BLaER1 treated with 17β-estradiol and CSF1 and Interleukin-3, amounts not matched to agents 10 nM and 100 nM (cell line): Measurements from ENCODE around the gene TCF4.

Experiments used
- H3K27ac ChIP-seq, 11 experiments: shearing (Covaris generic); formaldehyde crosslinking; 2 replicates each; pipeline ENCODE4 v1.8.1; 2022
- H3K27me3 ChIP-seq, 11 experiments: shearing (Covaris generic); formaldehyde crosslinking; 2 replicates each; pipeline ENCODE4 v1.8.1; 2022
- H3K36me3 ChIP-seq, 11 experiments: shearing (Covaris generic); formaldehyde crosslinking; 2 replicates each; pipeline ENCODE4 v1.8.1; 2022
- H3K4me1 ChIP-seq, 10 experiments: shearing (Covaris generic); formaldehyde crosslinking; 2 replicates each; pipeline ENCODE4 v1.8.1; 2022
- H3K4me2 ChIP-seq, 11 experiments: shearing (Covaris generic); formaldehyde crosslinking; 2 replicates each; pipeline ENCODE4 v1.8.1; 2022
- H3K4me3 ChIP-seq, 10 experiments: shearing (Covaris generic); formaldehyde crosslinking; 2 replicates each; pipeline ENCODE4 v1.8.1; 2022
- H3K9ac ChIP-seq, 11 experiments: shearing (Covaris generic); formaldehyde crosslinking; 2 replicates each; pipeline ENCODE4 v1.8.1; 2022
- H3K9me3 ChIP-seq, 11 experiments: shearing (Covaris generic); formaldehyde crosslinking; replicated peaks in 1 of 11; 2 replicates each; pipeline ENCODE4 v1.8.1; 2022
- H4K20me1 ChIP-seq, 11 experiments: shearing (Covaris generic); formaldehyde crosslinking; 2 replicates each; pipeline ENCODE4 v1.8.1; 2022
- Cebpa-rat ChIP-seq, 11 experiments: shearing (Covaris generic); IDR thresholded peaks; 2 replicates each; pipeline ENCODE4 v1.8.1; 2022

The TCF4 gene

GRCh38 chr18:55326134-55326533 is 261.9 kb downstream of the TCF4 start:
- Histone ChIP-seq H3K36me3 (peaks cover 0 to 17% (median 8%) of the 10 kb centered on the region in 11 experiments; a peak in 10 of 22 replicates), H3K4me2 (peak overlapping the region; percentile 12 to 99 (median 89)), H3K4me3 (no peak overlapping the region), H3K9me3 (no peaks in the 10 kb centered on the region), H3K9ac (peak overlapping the region in 6 of 11 experiments; percentile 17 to 55 (median 40); a peak in 7 of 22 replicates), H3K27ac (peak overlapping the region in 8 of 11 experiments; percentile 17 to 95 (median 72); a peak in 13 of 22 replicates), H3K4me1 (peaks cover 72 to 82% (median 80%) of the 10 kb centered on the region in 10 experiments), H4K20me1 (peaks cover 0 to 53% (median 0%) of the 10 kb centered on the region in 11 experiments; a peak in 7 of 22 replicates), H3K27me3 (no peaks in the 10 kb centered on the region)
- no peak for TF ChIP-seq Cebpa-rat (IDR thresholded peaks at IDR 0.05)

GRCh38 chr18:55324166-55324565 is 263.8 kb downstream of the TCF4 start:
- peak overlapping the region; percentile 85 to 99 (median 91) for H3K4me2 ChIP-seq
- H3K27ac ChIP-seq, result peak overlapping the region; percentile 81 to 95 (median 91); a peak in 21 of 22 replicates
- H3K9me3 ChIP-seq, result no peaks in the 10 kb centered on the region
- peak overlapping the region in 7 of 10 experiments; percentile 8 to 77 (median 70); a peak in 6 of 20 replicates for H3K4me3 ChIP-seq
- peaks cover 57 to 74% (median 65%) of the 10 kb centered on the region in 10 experiments for H3K4me1 ChIP-seq
- no peaks in the 10 kb centered on the region; a peak in 1 of 22 replicates for H3K36me3 ChIP-seq
- no peaks in the 10 kb centered on the region for H3K27me3 ChIP-seq
- H3K9ac ChIP-seq, result peak overlapping the region; percentile 82 to 91 (median 87)
- peaks cover 0 to 69% (median 7%) of the 10 kb centered on the region in 11 experiments; a peak in 11 of 22 replicates for H4K20me1 ChIP-seq
- no peak for TF ChIP-seq Cebpa-rat (IDR thresholded peaks at IDR 0.05)

- Histone ChIP-seq H4K20me1 (peaks cover 0 to 77% (median 15%) of the 10 kb centered on the region in 11 experiments; a peak in 11 of 22 replicates), H3K4me1 (peaks cover 54 to 74% (median 65%) of the 10 kb centered on the region in 10 experiments), H3K9ac (peak overlapping the region; percentile 82 to 91 (median 87)), H3K4me3 (peak overlapping the region; percentile 69 to 91 (median 74)), H3K27ac (peak overlapping the region; percentile 81 to 95 (median 91)), H3K9me3 (no peaks in the 10 kb centered on the region), H3K36me3 (no peaks in the 10 kb centered on the region; a peak in 2 of 22 replicates), H3K27me3 (no peaks in the 10 kb centered on the region), H3K4me2 (peak overlapping the region; percentile 85 to 99 (median 91))
- TF ChIP-seq Cebpa-rat (IDR thresholded peaks at IDR 0.05), result no peak; a peak in 1 of 22 replicates
Measured at GRCh38 chr18:55323051-55323994, 264.7 kb downstream of the TCF4 start.

DNA sequence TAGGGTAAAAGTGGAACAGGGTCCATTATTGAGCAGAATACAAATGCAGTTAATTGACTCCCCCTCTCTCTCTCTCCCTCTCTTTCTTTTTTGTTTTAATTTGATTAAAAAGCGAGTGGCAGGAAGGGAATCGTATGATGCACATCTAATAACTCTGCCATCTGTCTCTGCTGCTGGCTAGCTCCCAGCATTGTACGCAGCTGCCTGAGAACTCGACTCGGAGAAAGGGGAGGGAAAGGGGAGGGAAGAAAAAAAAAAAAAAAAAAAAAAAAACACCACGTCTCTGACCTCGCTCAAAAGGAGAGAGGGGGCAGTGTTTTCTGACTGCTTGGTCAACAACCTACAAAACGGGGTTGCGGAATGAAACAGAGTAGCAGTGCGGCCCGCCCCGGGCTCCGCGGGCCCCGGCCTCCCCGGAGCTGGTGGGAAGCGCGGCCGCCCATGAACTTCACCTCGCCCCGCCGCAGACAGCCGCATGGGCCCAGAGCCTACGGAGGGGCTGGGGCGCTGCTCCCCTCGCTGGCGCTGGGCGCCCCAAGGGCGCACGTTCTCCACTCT is 265.7 kb downstream of the TCF4 start:
- Histone ChIP-seq H3K9ac (peak overlapping the region; percentile 82 to 91 (median 87)), H4K20me1 (peaks cover 0 to 88% (median 25%) of the 10 kb centered on the region in 11 experiments; a peak in 12 of 22 replicates), H3K27ac (peak overlapping the region; percentile 81 to 95 (median 91)), H3K27me3 (no peaks in the 10 kb centered on the region), H3K4me3 (peak overlapping the region; percentile 69 to 91 (median 74)), H3K4me2 (peak overlapping the region; percentile 85 to 99 (median 91)), H3K4me1 (peaks cover 50 to 74% (median 65%) of the 10 kb centered on the region in 10 experiments), H3K36me3 (no peaks in the 10 kb centered on the region; a peak in 2 of 22 replicates), H3K9me3 (no peaks in the 10 kb centered on the region)
- TF ChIP-seq Cebpa-rat (IDR thresholded peaks at IDR 0.05), result no peak

- Histone ChIP-seq H3K9ac (peak overlapping the region; percentile 82 to 91 (median 87)), H3K4me2 (peak overlapping the region; percentile 85 to 99 (median 91)), H3K27me3 (no peaks in the 10 kb centered on the region), H3K27ac (peak overlapping the region; percentile 81 to 95 (median 91)), H3K9me3 (no peaks in the 10 kb centered on the region), H3K36me3 (no peaks in the 10 kb centered on the region; a peak in 2 of 22 replicates), H4K20me1 (peaks cover 0 to 94% (median 33%) of the 10 kb centered on the region in 11 experiments; a peak in 14 of 22 replicates), H3K4me1 (peaks cover 52 to 75% (median 65%) of the 10 kb centered on the region in 10 experiments), H3K4me3 (peak overlapping the region; percentile 69 to 91 (median 74))
- TF ChIP-seq Cebpa-rat (IDR thresholded peaks at IDR 0.05), result no peak
Measured at GRCh38 chr18:55321265-55322177, 266.5 kb downstream of the TCF4 start.

DNA sequence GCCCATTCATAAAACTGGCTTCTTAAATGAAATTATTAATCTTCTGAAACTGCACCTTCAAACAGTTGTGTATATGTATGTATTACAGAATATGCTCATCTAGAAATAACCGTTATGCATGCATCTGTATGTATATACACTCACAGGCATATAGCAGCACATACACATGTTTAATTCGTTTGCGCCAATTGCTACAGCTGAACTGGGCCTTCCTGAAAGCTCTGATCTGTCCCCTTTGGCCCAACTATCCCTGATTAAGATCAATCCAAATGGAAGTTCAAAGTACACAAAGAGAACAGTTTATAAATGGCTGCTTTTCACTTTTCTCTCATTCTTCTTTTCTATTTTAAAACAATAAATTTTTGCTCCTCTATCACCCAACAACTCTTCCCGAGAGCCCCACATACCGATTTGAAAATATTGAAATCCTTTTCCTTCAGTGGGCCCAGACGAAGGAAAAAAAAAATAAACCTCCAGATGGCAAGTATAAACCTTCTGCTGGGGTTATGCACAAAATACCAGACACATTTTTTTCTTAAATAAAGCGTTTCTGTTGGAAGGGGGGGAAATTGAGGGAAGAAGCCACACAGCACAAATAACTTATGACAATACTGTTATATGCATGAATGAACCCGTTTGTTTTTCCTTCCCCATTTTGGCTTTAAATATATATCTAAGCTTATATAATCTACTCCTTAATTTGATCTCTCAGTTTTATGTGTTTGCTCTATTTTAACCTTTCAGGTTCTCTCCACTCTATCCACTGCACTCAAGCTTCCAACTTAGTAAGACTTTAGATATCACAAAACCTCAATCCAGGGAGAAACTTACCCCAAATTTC is 267.3 kb downstream of the TCF4 start:
- H3K36me3 ChIP-seq, result no peaks in the 10 kb centered on the region; a peak in 3 of 22 replicates
- TF ChIP-seq Cebpa-rat (IDR thresholded peaks at IDR 0.05), result no peak
- H3K27ac ChIP-seq, result peak overlapping the region; percentile 81 to 95 (median 91)
- H3K27me3 ChIP-seq, result no peaks in the 10 kb centered on the region
- H3K4me3 ChIP-seq, result peak overlapping the region; percentile 69 to 91 (median 74)
- peak overlapping the region; percentile 85 to 99 (median 91) for H3K4me2 ChIP-seq
- H3K9me3 ChIP-seq, result no peaks in the 10 kb centered on the region
- peaks cover 49 to 73% (median 64%) of the 10 kb centered on the region in 10 experiments for H3K4me1 ChIP-seq
- H4K20me1 ChIP-seq, result peaks cover 0 to 95% (median 41%) of the 10 kb centered on the region in 11 experiments; a peak in 14 of 22 replicates
- peak overlapping the region; percentile 82 to 91 (median 87) for H3K9ac ChIP-seq

DNA sequence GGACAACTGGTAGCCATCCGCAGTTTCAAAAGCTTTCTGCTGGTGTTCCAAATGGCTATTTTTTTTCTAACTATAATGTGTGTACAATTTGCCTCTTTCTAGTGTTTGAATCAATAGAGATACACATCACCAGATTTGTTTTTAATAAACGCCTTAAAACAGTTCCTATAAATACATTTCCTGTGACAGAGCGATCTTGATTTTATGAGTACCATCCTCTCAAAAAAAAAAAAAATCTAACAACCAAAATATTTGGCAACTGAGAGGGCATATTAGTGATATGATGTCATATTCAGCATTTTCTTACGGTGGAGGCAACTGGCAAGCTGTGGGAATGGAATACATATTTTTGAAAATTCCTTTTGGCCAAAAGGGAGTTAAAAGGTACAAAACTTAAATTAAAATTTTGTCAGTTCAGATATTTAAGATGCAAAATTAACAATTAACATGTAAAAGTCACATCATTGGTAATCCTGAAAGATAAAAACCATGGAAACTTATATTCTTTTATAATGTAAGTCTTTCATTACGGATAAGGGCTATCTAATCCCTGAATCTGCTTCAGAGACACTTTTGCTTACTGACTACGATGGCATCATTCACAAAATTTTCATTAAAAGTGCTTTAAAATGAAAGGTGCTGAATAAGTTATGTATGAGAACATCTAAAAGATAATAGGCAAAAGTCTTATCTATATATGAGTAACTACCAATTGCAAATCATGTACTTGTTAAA is 268.4 kb downstream of the TCF4 start:
- Histone ChIP-seq H3K27ac (peak overlapping the region; percentile 81 to 95 (median 91)), H3K4me3 (peak overlapping the region; percentile 69 to 91 (median 74)), H3K4me2 (peak overlapping the region; percentile 85 to 99 (median 91)), H4K20me1 (peaks cover 5 to 95% (median 52%) of the 10 kb centered on the region in 11 experiments; a peak in 18 of 22 replicates), H3K36me3 (peaks cover 0 to 8% (median 3%) of the 10 kb centered on the region in 11 experiments; a peak in 5 of 22 replicates), H3K9ac (peak overlapping the region; percentile 67 to 91 (median 87)), H3K27me3 (no peaks in the 10 kb centered on the region), H3K9me3 (no peaks in the 10 kb centered on the region), H3K4me1 (peaks cover 39 to 73% (median 63%) of the 10 kb centered on the region in 10 experiments)
- TF ChIP-seq Cebpa-rat (IDR thresholded peaks at IDR 0.05), result no peak
